ENCODE data around the gene IQCE. TPM values are rescaled to one million over a fixed set of nuclear protein-coding genes. Genes with fewer than 3 reads are reported as not detected.

Gene IQCE
- total RNA-seq, 1 experiment from 2014 or later: 21.4 TPM

GRCh38 chr7:2513702-2514101, 45.1 kb upstream of the IQCE start:
- ChIA-PET POLR2A (no interaction called here), RAD21 (ENCODE audit: low non-redundant PET in 1 of 2, low total read pairs in 2 of 2, uncharacterized antibody in 2 of 2, unreplicated experiment in 2 of 2) (no interaction called here), CTCF (no interaction called here)
- Histone ChIP-seq H3K79me2 (ENCODE audit: insufficient read depth, low read length) (no peaks in the 10 kb centered on the region), H3K9me2 (ENCODE audit: insufficient read depth) (no peaks in the 10 kb centered on the region), H3K9me3 (ENCODE audit: control insufficient read depth in 1 of 2, insufficient read depth in 1 of 2, low read depth in 1 of 2, low read length in 2 of 2) (no peaks in the 10 kb centered on the region), H4K20me1 (ENCODE audit: insufficient read depth) (no peaks in the 10 kb centered on the region), H3K4me3 (replicated peaks in 1 of 2; ENCODE audit: low read depth in 1 of 2, low read length in 2 of 2) (no peak overlapping the region), H3K27me3 (ENCODE audit: insufficient read depth, low read length) (no peaks in the 10 kb centered on the region), H3K4me2 (ENCODE audit: low read length) (no peak overlapping the region), H3K27ac (ENCODE audit: low read depth, low read length) (no peak overlapping the region), H3K9ac (ENCODE audit: low read length) (no peak overlapping the region), H3K36me3 (ENCODE audit: control insufficient read depth in 1 of 2, insufficient read depth in 2 of 2, low read length in 2 of 2) (no peaks in the 10 kb centered on the region), H3K4me1 (ENCODE audit: control insufficient read depth in 1 of 2, insufficient read depth in 2 of 2, low read length in 2 of 2) (peaks cover 4 to 19% of the 10 kb centered on the region in 2 experiments; a peak in 2 of 4 replicates), H2AFZ (ENCODE audit: low read depth, low read length, poor library complexity, severe bottlenecking) (no peak overlapping the region)
- BruUV-seq (replicated peaks): no TSS peak
- ATAC-seq (no peak), DNase-seq (ENCODE audit: low read depth, low spot score) (no peak)
- intact Hi-C loops (cut with micrococcal nuclease): no loop called here
- no peak for TF ChIP-seq REST (IDR thresholded peaks at IDR 0.05; ENCODE audit: low read depth)
- no peak for TF ChIP-seq CEBPB (IDR thresholded peaks at IDR 0.05; ENCODE audit: low read depth)
- no peak for TF ChIP-seq ZNF274 (IDR thresholded peaks at IDR 0.05; ENCODE audit: low read depth, low read length)
- TF ChIP-seq SRF (IDR thresholded peaks at IDR 0.05; ENCODE audit: low read depth): no peak
- TF ChIP-seq, protein P1, sequence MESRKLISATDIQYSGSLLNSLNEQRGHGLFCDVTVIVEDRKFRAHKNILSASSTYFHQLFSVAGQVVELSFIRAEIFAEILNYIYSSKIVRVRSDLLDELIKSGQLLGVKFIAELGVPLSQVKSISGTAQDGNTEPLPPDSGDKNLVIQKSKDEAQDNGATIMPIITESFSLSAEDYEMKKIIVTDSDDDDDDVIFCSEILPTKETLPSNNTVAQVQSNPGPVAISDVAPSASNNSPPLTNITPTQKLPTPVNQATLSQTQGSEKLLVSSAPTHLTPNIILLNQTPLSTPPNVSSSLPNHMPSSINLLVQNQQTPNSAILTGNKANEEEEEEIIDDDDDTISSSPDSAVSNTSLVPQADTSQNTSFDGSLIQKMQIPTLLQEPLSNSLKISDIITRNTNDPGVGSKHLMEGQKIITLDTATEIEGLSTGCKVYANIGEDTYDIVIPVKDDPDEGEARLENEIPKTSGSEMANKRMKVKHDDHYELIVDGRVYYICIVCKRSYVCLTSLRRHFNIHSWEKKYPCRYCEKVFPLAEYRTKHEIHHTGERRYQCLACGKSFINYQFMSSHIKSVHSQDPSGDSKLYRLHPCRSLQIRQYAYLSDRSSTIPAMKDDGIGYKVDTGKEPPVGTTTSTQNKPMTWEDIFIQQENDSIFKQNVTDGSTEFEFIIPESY (IDR thresholded peaks at IDR 0.05; ENCODE audit: extremely low read depth, insufficient replicate concordance, low read length): no peak
- no peak for TF ChIP-seq EZH2phosphoT487 (IDR thresholded peaks at IDR 0.05; ENCODE audit: borderline replicate concordance)
- TF ChIP-seq POLR2A (IDR thresholded peaks at IDR 0.05; ENCODE audit: borderline replicate concordance, extremely low read depth, insufficient read depth, insufficient read length): no peak
- TF ChIP-seq JUND (IDR thresholded peaks at IDR 0.05): no peak
- no peak for TF ChIP-seq FOSL1 (IDR thresholded peaks at IDR 0.05; ENCODE audit: low read depth)
- no peak for TF ChIP-seq SP1 (IDR thresholded peaks at IDR 0.05; ENCODE audit: low read depth)
- TF ChIP-seq POLR2AphosphoS5 (IDR thresholded peaks at IDR 0.05; ENCODE audit: low read depth, low read length): no peak
- TF ChIP-seq RAD21 (IDR thresholded peaks at IDR 0.05; ENCODE audit: low read depth): no peak
- TF ChIP-seq, protein P2, sequence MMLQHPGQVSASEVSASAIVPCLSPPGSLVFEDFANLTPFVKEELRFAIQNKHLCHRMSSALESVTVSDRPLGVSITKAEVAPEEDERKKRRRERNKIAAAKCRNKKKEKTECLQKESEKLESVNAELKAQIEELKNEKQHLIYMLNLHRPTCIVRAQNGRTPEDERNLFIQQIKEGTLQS (IDR thresholded peaks at IDR 0.05): no peak
- no peak for TF ChIP-seq EGR1 (IDR thresholded peaks at IDR 0.05; ENCODE audit: low read depth)
- TF ChIP-seq SIN3A (IDR thresholded peaks at IDR 0.05; ENCODE audit: low read depth): no peak
